SK-N-SH (cell line): ENCODE data around the gene BPIFB3. TPM values are rescaled to one million over a fixed set of nuclear protein-coding genes. Genes with fewer than 3 reads are reported as not detected.

Experiments
- CTCF ChIA-PET: fragments of 300-600, 350-600 bp; formaldehyde crosslinking; extraction: SDS; loops from one replicate; lab custom pipeline; 2021; lab: Yijun Ruan, JAX
- POLR2A ChIA-PET: fragments of 350-600 bp; sonication (Branson Sonifier 250); formaldehyde crosslinking; extraction: SDS; loops from one replicate; lab custom pipeline; 2020; ENCODE audit warnings: antibody characterized with exemption, inconsistent platforms; lab: Yijun Ruan, JAX
- DNase-seq: peaks from one replicate; pipeline ENCODE4 v3.0.0; 2012
- H2AFZ ChIP-seq: fragments of 200-600 bp; sonication (generic); 2 replicates; pipeline ENCODE4 v1.8.1; 2016; ENCODE audit warnings: antibody characterized with exemption, mild to moderate bottlenecking, low read depth
- H3F3A ChIP-seq: fragments of 200-600 bp; sonication (generic); replicated peaks from 2 replicates; pipeline ENCODE3; 2016; ENCODE audit warnings: antibody characterized with exemption, mild to moderate bottlenecking; ENCODE audit not compliant: insufficient read depth
- H3K27ac ChIP-seq, 2 experiments: fragments of 200-500 bp in 1 of 2; fragments of 200-600 bp in 1 of 2; sonication (Bioruptor generic) in 1 of 2; sonication (generic), shearing (Covaris generic) in 1 of 2; 2 replicates each; pipeline versions ENCODE4 v1.5.1 to v1.6.1; 2014 to 2016; ENCODE audit warnings: low read depth in 2 of 2, inconsistent platforms in 1 of 2, low read length in 1 of 2, mild to moderate bottlenecking in 1 of 2, mixed read lengths in 1 of 2
- H3K27me3 ChIP-seq: fragments of 200-600 bp; sonication (generic), shearing (Covaris generic); 2 replicates; pipeline ENCODE4 v1.6.1; 2016; ENCODE audit warnings: mixed run types; ENCODE audit not compliant: insufficient read depth
- H3K36me3 ChIP-seq, 2 experiments: fragments of 200-500 bp in 1 of 2; fragments of 200-600 bp in 1 of 2; sonication (Bioruptor generic) in 1 of 2; sonication (generic) in 1 of 2; replicated peaks in 1 of 2; 2 replicates each; pipeline versions ENCODE3 to v1.5.1; 2014 to 2016; ENCODE audit warnings: low read length in 1 of 2, mild to moderate bottlenecking in 1 of 2; ENCODE audit not compliant: insufficient read depth in 2 of 2, control insufficient read depth in 1 of 2
- H3K4me1 ChIP-seq, 2 experiments: fragments of 200-500 bp in 1 of 2; fragments of 200-600 bp in 1 of 2; sonication (Bioruptor generic) in 1 of 2; sonication (generic), shearing (Covaris generic) in 1 of 2; 2 replicates each; pipeline versions ENCODE4 v1.5.1 to v1.6.1; 2014 to 2016; ENCODE audit warnings: low read depth in 1 of 2, low read length in 1 of 2, mixed run types in 1 of 2; ENCODE audit not compliant: insufficient read depth in 2 of 2, control insufficient read depth in 1 of 2
- H3K4me2 ChIP-seq: fragments of 200-600 bp; sonication (generic), shearing (Covaris generic); 2 replicates; pipeline ENCODE4 v1.6.1; 2017; ENCODE audit warnings: mixed run types
- H3K4me3 ChIP-seq, 2 experiments: fragments of 200-500 bp in 1 of 2; fragments of 200-600 bp in 1 of 2; sonication (Bioruptor generic) in 1 of 2; sonication (generic), shearing (Covaris generic) in 1 of 2; 2 replicates each; pipeline versions ENCODE4 v1.5.1 to v1.8.1; 2014 to 2016; ENCODE audit warnings: low read depth in 2 of 2, inconsistent platforms in 1 of 2, low read length in 1 of 2, mild to moderate bottlenecking in 1 of 2, mixed read lengths in 1 of 2, moderate library complexity in 1 of 2
- H3K79me2 ChIP-seq: fragments of 200-600 bp; sonication (generic); 2 replicates; pipeline ENCODE4 v1.8.1; 2017; ENCODE audit warnings: mild to moderate bottlenecking; ENCODE audit not compliant: insufficient read depth
- H3K9ac ChIP-seq: fragments of 200-600 bp; sonication (generic); 2 replicates; pipeline ENCODE4 v1.6.1; 2017; ENCODE audit warnings: mixed run types
- H3K9me2 ChIP-seq: fragments of 200-600 bp; sonication (generic); 2 replicates; pipeline ENCODE4 v1.6.1; 2017; ENCODE audit warnings: mixed run types
- H3K9me3 ChIP-seq: fragments of 200-600 bp; sonication (generic); 2 replicates; pipeline ENCODE4 v1.6.1; 2017; ENCODE audit warnings: mixed run types, mild to moderate bottlenecking, moderate library complexity
- H4K20me1 ChIP-seq: fragments of 200-600 bp; sonication (generic); 2 replicates; pipeline ENCODE4 v1.6.1; 2017; ENCODE audit warnings: mild to moderate bottlenecking, mixed run types; ENCODE audit not compliant: insufficient read depth
- ELF1 ChIP-seq: IDR thresholded peaks from 2 replicates; pipeline ENCODE4 v1.4.0; 2012
- EP300 ChIP-seq, 2 experiments: IDR thresholded peaks; 2 replicates each; pipeline versions ENCODE4 v1.4.0 to v1.6.1; 2012; ENCODE audit warnings: borderline replicate concordance in 1 of 2, low read depth in 1 of 2, low read length in 1 of 2
- GABPA ChIP-seq: IDR thresholded peaks from 2 replicates; pipeline ENCODE4 v1.4.0; 2012; ENCODE audit warnings: low read depth, mild to moderate bottlenecking
- IRF3 ChIP-seq: fragments of 150-350 bp; IDR thresholded peaks from 2 replicates; pipeline ENCODE4 v1.6.1; 2016; ENCODE audit warnings: mild to moderate bottlenecking, low read depth, low read length
- JUND ChIP-seq: IDR thresholded peaks from 2 replicates; pipeline ENCODE4 v1.4.0; 2012
- MXI1 ChIP-seq: IDR thresholded peaks from 2 replicates; pipeline ENCODE4 v1.6.1; 2012; ENCODE audit warnings: mild to moderate bottlenecking, low read depth, low read length, improper control_type of control experiment
- PBX3 ChIP-seq: IDR thresholded peaks from 2 replicates; pipeline ENCODE4; 2012
- POLR2AphosphoS5 ChIP-seq: IDR thresholded peaks from 2 replicates; pipeline ENCODE4 v1.6.1; 2012; ENCODE audit warnings: low read depth, low read length
- RCOR1 ChIP-seq: fragments of 150-350 bp; IDR thresholded peaks from 2 replicates; pipeline ENCODE4 v1.6.1; 2017; ENCODE audit warnings: antibody characterized with exemption, low read length
- RFX5 ChIP-seq: IDR thresholded peaks from 2 replicates; pipeline ENCODE4 v1.6.1; 2012; ENCODE audit warnings: mild to moderate bottlenecking, improper control_type of control experiment, low read length
- TEAD4 ChIP-seq: IDR thresholded peaks from 2 replicates; pipeline ENCODE4 v1.4.0; 2012; ENCODE audit warnings: mild to moderate bottlenecking, borderline replicate concordance; ENCODE audit not compliant: insufficient read depth
- YY1 ChIP-seq: IDR thresholded peaks from 2 replicates; pipeline ENCODE4 v1.4.0; 2012; ENCODE audit warnings: low read depth, mild to moderate bottlenecking
- WGBS: methylation state at CpG from one replicate; pipeline ENCODE4 v1.1.6; 2017; ENCODE audit warnings: low lambda C conversion rate; 5-methylcytosine and 5-hydroxymethylcytosine counted together
- polyA plus RNA-seq, 3 experiments: library from polyadenylated mRNA; depleted of rRNA; stranded (reverse); fragments of >200 nt; gene quantifications; 2 replicates each; pipeline ENCODE4 v1.2.3, GENCODE V29; 2012
- TF ChIP-seq, protein P1 (sequence below): fragments of 200-600 bp; sonication (generic); IDR thresholded peaks from 2 replicates; pipeline ENCODE4 v1.6.1; 2017; ENCODE audit warnings: antibody characterized with exemption, mild to moderate bottlenecking, moderate library complexity
- TF ChIP-seq, protein P2 (sequence below): IDR thresholded peaks from 2 replicates; pipeline ENCODE4 v1.4.0; 2012; ENCODE audit warnings: low read depth, borderline replicate concordance

The BPIFB3 gene
- polyA plus RNA-seq, 1 of the 3 experiments (the other 2 are of a cell fraction): not detected

DNA sequence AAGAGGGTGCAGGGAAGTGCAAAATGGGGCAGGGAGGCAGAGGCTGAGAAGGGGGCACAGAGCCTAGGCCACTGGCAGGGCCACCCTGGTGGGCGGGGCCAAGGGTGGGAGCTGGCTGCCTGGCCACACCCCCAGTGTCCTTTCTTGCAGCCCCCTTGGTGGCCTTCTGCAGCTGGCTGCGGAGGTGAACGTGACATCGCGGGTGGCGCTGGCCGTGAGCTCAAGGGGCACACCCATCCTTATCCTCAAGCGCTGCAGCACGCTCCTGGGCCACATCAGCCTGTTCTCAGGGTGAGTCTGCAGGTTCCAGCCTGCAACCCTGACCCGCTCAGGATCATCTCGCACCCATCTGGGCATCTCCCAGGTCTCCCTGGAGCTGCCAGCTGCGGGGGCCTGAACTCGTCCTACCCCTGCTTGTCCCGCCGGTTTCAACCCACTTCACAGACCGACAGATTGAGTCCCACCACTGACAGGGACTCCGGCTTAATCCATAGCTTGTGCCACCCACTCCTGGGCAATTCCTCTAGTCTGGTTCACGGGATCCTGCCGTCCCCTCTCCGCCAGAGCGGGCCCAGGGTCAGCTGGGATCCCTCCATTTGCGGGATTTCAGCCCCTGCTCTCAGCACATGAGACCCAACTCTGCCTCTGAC is 6.2 kb downstream of the BPIFB3 start:
- Histone ChIP-seq H3K9ac (no peak overlapping the region), H3K9me3 (no peaks in the 10 kb centered on the region), H2AFZ (no peak overlapping the region), H3K4me2 (no peak overlapping the region), H3K27ac (no peak overlapping the region), H3F3A (no peaks in the 10 kb centered on the region), H3K27me3 (peaks cover 43% of the 10 kb centered on the region; the same call in 1 of the 2 replicates), H3K79me2 (no peaks in the 10 kb centered on the region), H3K36me3 (no peaks in the 10 kb centered on the region), H4K20me1 (no peaks in the 10 kb centered on the region), H3K4me3 (no peak overlapping the region), H3K9me2 (no peaks in the 10 kb centered on the region), H3K4me1 (no peaks in the 10 kb centered on the region)
- ChIA-PET POLR2A (no interaction called here), CTCF (no interaction called here)
- TF ChIP-seq RCOR1: no peak
- no peak for TF ChIP-seq MXI1
- TF ChIP-seq TEAD4: no peak
- TF ChIP-seq ELF1: no peak
- TF ChIP-seq POLR2AphosphoS5: no peak
- TF ChIP-seq IRF3: no peak
- TF ChIP-seq RFX5: no peak
- WGBS: 23% methylated on average over 8 of the region's 22 CpGs
- DNase-seq: no peak

DNA sequence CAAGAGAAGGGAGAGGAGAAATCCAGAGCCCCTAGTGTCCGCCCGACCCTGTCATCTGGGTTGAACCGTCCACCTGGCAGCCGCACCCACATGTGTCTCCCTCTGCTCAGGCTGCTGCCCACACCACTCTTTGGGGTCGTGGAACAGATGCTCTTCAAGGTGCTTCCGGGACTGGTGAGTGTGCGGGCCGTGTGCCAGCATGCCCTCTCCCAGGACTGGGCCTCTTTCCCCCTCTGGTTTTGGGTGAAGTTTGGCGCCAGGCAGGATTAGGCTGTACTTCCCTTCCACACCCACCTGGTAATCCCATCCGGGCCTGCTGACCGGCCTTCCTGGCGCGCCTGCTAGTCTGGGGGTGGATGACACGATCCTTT is 7.9 kb downstream of the BPIFB3 start:
- H2AFZ ChIP-seq: no peak overlapping the region
- peaks cover 30% of the 10 kb centered on the region; the same call in 1 of the 2 replicates for H3K27me3 ChIP-seq
- H3K9me2 ChIP-seq: no peaks in the 10 kb centered on the region
- CTCF ChIA-PET: interaction anchor here (1.2 kb wide), 1 partner anchor 16 kb away, joined by 3 read pairs; no protein-coding TSS in a partner anchor
- H3K4me3 ChIP-seq: no peak overlapping the region
- WGBS: 75% methylated on average over 7 of the region's 14 CpGs
- H3K27ac ChIP-seq: no peak overlapping the region
- POLR2A ChIA-PET: no interaction called here
- no peak for DNase-seq
- H3F3A ChIP-seq: no peaks in the 10 kb centered on the region
- H3K4me1 ChIP-seq: no peaks in the 10 kb centered on the region
- H3K4me2 ChIP-seq: no peak overlapping the region
- no peak for TF ChIP-seq JUND
- no peak for TF ChIP-seq TEAD4
- no peak overlapping the region for H3K9ac ChIP-seq
- H3K9me3 ChIP-seq: no peaks in the 10 kb centered on the region
- H3K79me2 ChIP-seq: no peaks in the 10 kb centered on the region
- no peaks in the 10 kb centered on the region for H3K36me3 ChIP-seq
- H4K20me1 ChIP-seq: no peaks in the 10 kb centered on the region

DNA sequence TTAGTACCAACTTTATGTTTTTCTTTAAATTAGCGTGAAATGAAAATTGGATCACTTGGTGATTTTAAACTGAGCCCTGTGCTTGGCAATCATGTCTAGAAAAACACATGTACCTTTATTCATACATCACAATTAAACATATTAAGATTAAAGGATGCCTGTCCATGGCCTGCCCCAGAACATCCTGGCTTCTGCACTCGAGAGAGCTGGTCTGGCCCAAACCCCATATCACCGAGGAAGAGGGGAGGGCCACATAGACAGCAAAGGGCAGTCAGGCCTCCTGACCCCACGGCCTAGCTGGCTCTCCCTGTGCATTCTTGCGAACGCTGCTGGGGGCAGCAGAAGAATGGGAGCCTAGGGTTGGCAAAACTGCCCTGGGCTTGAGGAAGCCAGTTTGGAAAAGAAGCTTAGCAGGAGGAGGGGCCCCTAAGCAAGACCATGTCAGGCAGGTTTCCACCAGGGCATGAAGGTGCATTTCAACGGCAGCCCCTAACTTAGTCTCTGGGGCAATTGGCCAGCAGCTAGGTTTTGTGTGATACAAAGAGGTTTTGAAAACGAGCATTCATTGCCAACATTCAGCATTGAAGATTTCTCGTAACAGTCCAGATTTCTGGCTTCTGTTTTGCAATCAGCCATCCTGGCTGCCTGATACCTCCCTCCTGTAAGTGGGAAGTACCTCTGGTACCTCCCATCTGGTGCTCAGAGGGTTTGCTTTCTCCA is 8.6 kb downstream of the BPIFB3 start:
- WGBS: 49% methylated on average over 9 of the region's 9 CpGs
- no peak for DNase-seq
- TF ChIP-seq PBX3 (no peak), RCOR1 (no peak), TEAD4 (no peak), ELF1 (no peak), EP300 (IDR thresholded peaks at IDR 0.05; ENCODE audit: borderline replicate concordance in 1 of 2, low read depth in 1 of 2, low read length in 1 of 2) (no peak), YY1 (no peak), GABPA (no peak), POLR2AphosphoS5 (no peak), MXI1 (no peak)
- TF ChIP-seq, protein P1, sequence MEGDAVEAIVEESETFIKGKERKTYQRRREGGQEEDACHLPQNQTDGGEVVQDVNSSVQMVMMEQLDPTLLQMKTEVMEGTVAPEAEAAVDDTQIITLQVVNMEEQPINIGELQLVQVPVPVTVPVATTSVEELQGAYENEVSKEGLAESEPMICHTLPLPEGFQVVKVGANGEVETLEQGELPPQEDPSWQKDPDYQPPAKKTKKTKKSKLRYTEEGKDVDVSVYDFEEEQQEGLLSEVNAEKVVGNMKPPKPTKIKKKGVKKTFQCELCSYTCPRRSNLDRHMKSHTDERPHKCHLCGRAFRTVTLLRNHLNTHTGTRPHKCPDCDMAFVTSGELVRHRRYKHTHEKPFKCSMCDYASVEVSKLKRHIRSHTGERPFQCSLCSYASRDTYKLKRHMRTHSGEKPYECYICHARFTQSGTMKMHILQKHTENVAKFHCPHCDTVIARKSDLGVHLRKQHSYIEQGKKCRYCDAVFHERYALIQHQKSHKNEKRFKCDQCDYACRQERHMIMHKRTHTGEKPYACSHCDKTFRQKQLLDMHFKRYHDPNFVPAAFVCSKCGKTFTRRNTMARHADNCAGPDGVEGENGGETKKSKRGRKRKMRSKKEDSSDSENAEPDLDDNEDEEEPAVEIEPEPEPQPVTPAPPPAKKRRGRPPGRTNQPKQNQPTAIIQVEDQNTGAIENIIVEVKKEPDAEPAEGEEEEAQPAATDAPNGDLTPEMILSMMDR: no peak
- TF ChIP-seq, protein P2, sequence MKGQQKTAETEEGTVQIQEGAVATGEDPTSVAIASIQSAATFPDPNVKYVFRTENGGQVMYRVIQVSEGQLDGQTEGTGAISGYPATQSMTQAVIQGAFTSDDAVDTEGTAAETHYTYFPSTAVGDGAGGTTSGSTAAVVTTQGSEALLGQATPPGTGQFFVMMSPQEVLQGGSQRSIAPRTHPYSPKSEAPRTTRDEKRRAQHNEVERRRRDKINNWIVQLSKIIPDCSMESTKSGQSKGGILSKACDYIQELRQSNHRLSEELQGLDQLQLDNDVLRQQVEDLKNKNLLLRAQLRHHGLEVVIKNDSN: no peak

More for the DNA sequence above, 8.6 kb downstream of the BPIFB3 start:
- H3K36me3 ChIP-seq: no peaks in the 10 kb centered on the region
- no peaks in the 10 kb centered on the region for H3K79me2 ChIP-seq
- no peak overlapping the region for H3K4me2 ChIP-seq
- H3K27ac ChIP-seq: no peak overlapping the region
- H3K4me1 ChIP-seq: no peaks in the 10 kb centered on the region
- POLR2A ChIA-PET: no interaction called here
- no peaks in the 10 kb centered on the region for H3F3A ChIP-seq
- no peaks in the 10 kb centered on the region for H4K20me1 ChIP-seq
- H3K4me3 ChIP-seq: no peak overlapping the region
- no peak overlapping the region for H3K9ac ChIP-seq
- peaks cover 27% of the 10 kb centered on the region; the same call in 1 of the 2 replicates for H3K27me3 ChIP-seq
- no peaks in the 10 kb centered on the region for H3K9me2 ChIP-seq
- no peaks in the 10 kb centered on the region for H3K9me3 ChIP-seq
- H2AFZ ChIP-seq: no peak overlapping the region
- CTCF ChIA-PET: interaction anchor here (1.2 kb wide), 1 partner anchor 15 kb away, joined by 3 read pairs; no protein-coding TSS in a partner anchor
